ENCODE measurements around the gene C4orf50. TPM values are rescaled to one million over a fixed set of nuclear protein-coding genes. Genes with fewer than 3 reads are reported as not detected.
A peak's percentile ranks its signal among the peaks of the same experiment; 100 is the strongest.

C4orf50 gene
- total RNA-seq, 1 experiment from 2014 or later, result 0.17 TPM

DNA sequence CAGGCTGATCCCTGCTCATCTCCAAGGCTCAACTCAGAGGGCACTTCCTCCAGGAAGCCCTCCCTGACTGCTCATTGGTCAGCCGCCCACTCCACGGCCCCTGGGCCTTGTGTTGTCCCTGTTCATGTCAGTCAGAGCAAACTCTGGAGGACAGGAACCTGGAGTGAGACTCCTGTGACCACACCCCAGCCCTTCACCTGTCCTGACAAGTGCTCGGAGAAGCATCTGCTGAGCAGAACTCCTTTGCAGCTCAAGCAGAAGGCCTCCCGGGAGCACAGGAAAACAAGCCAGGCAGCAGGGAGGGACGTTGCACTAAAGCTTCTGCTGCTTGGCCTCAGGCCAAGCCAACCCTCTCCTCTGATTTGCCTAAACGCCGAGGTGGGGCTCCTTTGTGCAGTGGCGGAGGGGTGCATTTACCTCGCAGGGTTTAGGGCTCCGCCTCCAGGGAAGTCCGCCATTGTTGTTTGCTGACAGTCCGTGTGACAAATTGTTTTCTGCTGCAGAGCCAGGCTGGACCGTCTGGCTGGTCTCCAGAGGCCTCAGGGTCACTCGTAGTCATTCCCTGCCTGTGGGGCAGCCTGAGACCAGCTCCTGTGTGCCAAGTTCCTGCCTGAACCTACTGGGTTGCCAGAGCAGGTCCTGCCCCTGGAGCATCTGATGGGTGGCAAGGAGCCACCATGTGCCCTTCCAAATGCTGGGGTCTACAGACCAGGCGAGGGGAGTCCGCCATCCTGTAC, 61.8 kb downstream of the C4orf50 start:
- TF ChIP-seq, protein P1, sequence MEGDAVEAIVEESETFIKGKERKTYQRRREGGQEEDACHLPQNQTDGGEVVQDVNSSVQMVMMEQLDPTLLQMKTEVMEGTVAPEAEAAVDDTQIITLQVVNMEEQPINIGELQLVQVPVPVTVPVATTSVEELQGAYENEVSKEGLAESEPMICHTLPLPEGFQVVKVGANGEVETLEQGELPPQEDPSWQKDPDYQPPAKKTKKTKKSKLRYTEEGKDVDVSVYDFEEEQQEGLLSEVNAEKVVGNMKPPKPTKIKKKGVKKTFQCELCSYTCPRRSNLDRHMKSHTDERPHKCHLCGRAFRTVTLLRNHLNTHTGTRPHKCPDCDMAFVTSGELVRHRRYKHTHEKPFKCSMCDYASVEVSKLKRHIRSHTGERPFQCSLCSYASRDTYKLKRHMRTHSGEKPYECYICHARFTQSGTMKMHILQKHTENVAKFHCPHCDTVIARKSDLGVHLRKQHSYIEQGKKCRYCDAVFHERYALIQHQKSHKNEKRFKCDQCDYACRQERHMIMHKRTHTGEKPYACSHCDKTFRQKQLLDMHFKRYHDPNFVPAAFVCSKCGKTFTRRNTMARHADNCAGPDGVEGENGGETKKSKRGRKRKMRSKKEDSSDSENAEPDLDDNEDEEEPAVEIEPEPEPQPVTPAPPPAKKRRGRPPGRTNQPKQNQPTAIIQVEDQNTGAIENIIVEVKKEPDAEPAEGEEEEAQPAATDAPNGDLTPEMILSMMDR (conservative IDR thresholded peaks at IDR 0.05), result no peak
- Histone ChIP-seq H3K9me3 (ENCODE audit: control insufficient read depth, low read depth, low read length) (no peaks in the 10 kb centered on the region), H4K20me1 (ENCODE audit: control insufficient read depth, insufficient read depth, insufficient read length) (no peaks in the 10 kb centered on the region), H2BK15ac (ENCODE audit: low read depth, low read length) (no peak overlapping the region), H3K56ac (ENCODE audit: insufficient read length, low read depth, low read length) (no peak overlapping the region), H3K79me2 (ENCODE audit: insufficient read depth, low read length) (no peaks in the 10 kb centered on the region), H4K5ac (ENCODE audit: insufficient read length, low read depth, low read length) (no peak overlapping the region), H2AK5ac (ENCODE audit: insufficient read length, low read length) (no peak overlapping the region), H3K27me3 (ENCODE audit: insufficient read depth, low read length) (no peaks in the 10 kb centered on the region), H3K79me1 (ENCODE audit: insufficient read depth, low read depth, low read length, poor library complexity, severe bottlenecking) (no peaks in the 10 kb centered on the region), H3K18ac (ENCODE audit: insufficient read length, low read depth, low read length) (peak overlapping the region; percentile 40), H3T11ph (ENCODE audit: low read length) (no peak overlapping the region), H3K4me2 (ENCODE audit: insufficient read depth, insufficient read length, low read length) (no peak overlapping the region), H3K9ac (ENCODE audit: extremely low read depth, insufficient read length, low read length) (no peak overlapping the region), H2BK120ac (ENCODE audit: low read depth, low read length, poor library complexity, severe bottlenecking) (no peak overlapping the region), H2AFZ (ENCODE audit: low read length) (no peak overlapping the region), H3K27ac (ENCODE audit: insufficient read length, low read depth, low read length) (no peak overlapping the region), H3K14ac (ENCODE audit: insufficient read depth, low read length) (peak overlapping the region; percentile 29; the same call in 1 of the 2 replicates), H2BK12ac (ENCODE audit: insufficient read length, low read depth, low read length) (no peak overlapping the region), H4K91ac (ENCODE audit: insufficient read length, low read depth, low read length) (no peak overlapping the region), H3K4me1 (ENCODE audit: insufficient read depth, low read length) (no peaks in the 10 kb centered on the region), H2BK5ac (ENCODE audit: insufficient read length, low read length) (no peak overlapping the region), H3K4ac (ENCODE audit: low read depth, low read length) (no peak overlapping the region), H3K23ac (ENCODE audit: insufficient read length, low read depth, low read length) (no peak overlapping the region), H2BK20ac (ENCODE audit: low read depth, low read length, poor library complexity, severe bottlenecking) (no peak overlapping the region), H3K23me2 (ENCODE audit: insufficient read length, low read depth, low read length, poor library complexity, severe bottlenecking) (no peaks in the 10 kb centered on the region), H4K8ac (replicated peaks; ENCODE audit: insufficient read length, low read depth, low read length) (no peak overlapping the region)
- no peak overlapping the region for H3K4me3 Mint-ChIP-seq
- H3K27me3 Mint-ChIP-seq (ENCODE audit: low read depth), result peaks cover 27% of the 10 kb centered on the region
- DNase-seq, result peak; percentile 70
- peak overlapping the region in 2 of 3 experiments; percentile 17 to 67; a peak in 1 of 7 replicates for H3K27ac Mint-ChIP-seq
- WGBS (ENCODE audit: extremely low coverage, insufficient read length, low lambda C conversion rate), result no CpG with 5 or more reads among the region's 16 CpGs
- H3K9me3 Mint-ChIP-seq, result no peaks in the 10 kb centered on the region
- peaks cover 25 to 30% of the 10 kb centered on the region in 2 experiments for H3K4me1 Mint-ChIP-seq
- H3K36me3 Mint-ChIP-seq (ENCODE audit: insufficient read depth in 1 of 3, low read depth in 3 of 3), result no peaks in the 10 kb centered on the region

Measured in H9 (cell line).